K562 (cell line): ENCODE results near the gene VENTX. TPM values are rescaled to one million over a fixed set of nuclear protein-coding genes. Genes with fewer than 3 reads are reported as not detected.

ENCODE experiments used
- CHD1 ChIP-seq: fragments of 200-600 bp; sonication (generic); IDR thresholded peaks from one replicate; pipeline ENCODE4 v1.6.1; 2012; ENCODE audit warnings: mild to moderate bottlenecking, moderate library complexity, low read length, inconsistent platforms
- ETV6 ChIP-seq, 3 experiments: fragments of 150-350 bp in 1 of 3; sonication (generic) in 1 of 3; formaldehyde crosslinking in 1 of 3; IDR thresholded peaks; 2 replicates each; pipeline versions ENCODE4 v1.6.1 to v1.8.0; 2014 to 2022; ENCODE audit warnings: borderline replicate concordance in 2 of 3, low read depth in 2 of 3, antibody characterized with exemption in 1 of 3, low read length in 1 of 3, mild to moderate bottlenecking in 1 of 3, missing genetic modification reagents in 1 of 3
- KAT7 ChIP-seq: sonication (generic); formaldehyde crosslinking; IDR thresholded peaks from 2 replicates; pipeline ENCODE4 v1.8.0; 2022; ENCODE audit warnings: missing genetic modification reagents, mild to moderate bottlenecking, borderline replicate concordance
- RBM39 ChIP-seq: fragments of 200-400 bp; formaldehyde crosslinking; optimal IDR thresholded peaks from 2 replicates; pipeline ENCODE3; 2018; ENCODE audit warnings: low read depth, low read length
- U2AF2 ChIP-seq: fragments of 200-400 bp; formaldehyde crosslinking; optimal IDR thresholded peaks from 2 replicates; pipeline ENCODE3; 2017; ENCODE audit warnings: low read depth, mild to moderate bottlenecking, low read length
- WHSC1 ChIP-seq: IDR thresholded peaks from one replicate; pipeline ENCODE4 v1.6.1; 2012; ENCODE audit warnings: low read length, control low read depth, inconsistent platforms
- ZNF12 ChIP-seq: sonication (generic); formaldehyde crosslinking; IDR thresholded peaks from 2 replicates; pipeline ENCODE4 v1.4.0; 2020; ENCODE audit warnings: mild to moderate bottlenecking, missing genetic modification reagents
- ZNF75A ChIP-seq: fragments of 450-650 bp; formaldehyde crosslinking; IDR thresholded peaks from 2 replicates; pipeline ENCODE4 v1.4.0; 2020; ENCODE audit warnings: mild to moderate bottlenecking
- polyA plus RNA-seq, 8 experiments: library from polyadenylated mRNA; depleted of rRNA in 4 of 8; stranded (reverse) in 5 of 8; unstranded in 3 of 8; fragments of >200 nt; fragmentation: Nextera tagmentation in 2 of 8; fragmentation: Illumina TruSeq in 1 of 8; extraction: Ambion mirVana in 2 of 8; extraction: Trizol in 1 of 8; gene quantifications; 2 replicates each; pipeline versions ENCODE4 v1.2.1 to v1.2.3, GENCODE V29; 2011 to 2014; ENCODE audit warnings: inconsistent platforms in 1 of 8, missing spikeins in 1 of 8
- total RNA-seq, 7 experiments: library from RNA; depleted of rRNA in 6 of 7; stranded (reverse); fragments of >200 nt in 6 of 7; fragmentation: Illumina TruSeq in 2 of 7; extraction: Trizol in 2 of 7; gene quantifications; 2 replicates each; pipeline versions ENCODE4 v1.2.1 to v1.2.3, GENCODE V29; 2011 to 2021; ENCODE audit warnings: low replicate concordance in 1 of 7
- TF ChIP-seq, protein P1 (sequence below): IDR thresholded peaks from 2 replicates; pipeline ENCODE4 v1.6.1; 2011; ENCODE audit not compliant: insufficient read length; ENCODE audit errors: extremely low read depth
- TF ChIP-seq, protein P2 (sequence below): fragments of 450-650 bp; IDR thresholded peaks from 2 replicates; pipeline ENCODE4 v1.6.1; 2018; ENCODE audit warnings: mild to moderate bottlenecking, low read depth; ENCODE audit not compliant: partially characterized antibody
- TF ChIP-seq, protein P3 (sequence below): fragments of 250-450 bp; sonication (Bioruptor Pico); IDR thresholded peaks from 2 replicates; pipeline ENCODE4 v1.8.0; 2021; ENCODE audit warnings: moderate library complexity, mild to moderate bottlenecking, inconsistent platforms

The VENTX gene
- total and polyA plus RNA-seq, 9 of the 15 experiments (the other 6 are each of a cell fraction or from before 2014, with no cell fraction given) = 0.07 to 0.70 (median 0.20) TPM; not detected in 1

DNA sequence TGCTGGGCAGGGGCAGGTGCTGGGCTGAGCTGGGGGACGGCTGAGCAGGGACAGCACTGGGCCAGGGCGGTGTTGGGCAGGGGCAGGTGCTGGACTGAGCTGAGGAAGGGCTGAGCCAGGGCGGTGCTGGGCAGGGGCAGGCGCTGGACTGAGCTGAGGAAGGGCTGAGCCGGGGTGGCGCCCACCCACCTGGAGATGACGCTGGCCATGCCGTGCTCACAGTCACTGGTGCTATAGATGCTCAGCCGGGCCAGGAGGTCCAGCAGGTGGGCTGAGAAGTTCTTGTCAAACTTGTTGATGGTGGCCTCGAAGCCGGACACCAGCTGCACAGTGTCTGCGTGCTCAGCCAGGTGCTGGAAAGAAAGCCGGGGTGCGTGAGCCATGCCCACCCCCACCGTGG lies 43.4 kb downstream of the VENTX start (continued):
- TF ChIP-seq CHD1 = no peak
- TF ChIP-seq WHSC1 = no peak
- TF ChIP-seq, protein P1, sequence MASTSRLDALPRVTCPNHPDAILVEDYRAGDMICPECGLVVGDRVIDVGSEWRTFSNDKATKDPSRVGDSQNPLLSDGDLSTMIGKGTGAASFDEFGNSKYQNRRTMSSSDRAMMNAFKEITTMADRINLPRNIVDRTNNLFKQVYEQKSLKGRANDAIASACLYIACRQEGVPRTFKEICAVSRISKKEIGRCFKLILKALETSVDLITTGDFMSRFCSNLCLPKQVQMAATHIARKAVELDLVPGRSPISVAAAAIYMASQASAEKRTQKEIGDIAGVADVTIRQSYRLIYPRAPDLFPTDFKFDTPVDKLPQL = no peak
- no peak for TF ChIP-seq ZNF12 (CRISPR knock-in tag)
- TF ChIP-seq RBM39 = no peak
- TF ChIP-seq, protein P2, sequence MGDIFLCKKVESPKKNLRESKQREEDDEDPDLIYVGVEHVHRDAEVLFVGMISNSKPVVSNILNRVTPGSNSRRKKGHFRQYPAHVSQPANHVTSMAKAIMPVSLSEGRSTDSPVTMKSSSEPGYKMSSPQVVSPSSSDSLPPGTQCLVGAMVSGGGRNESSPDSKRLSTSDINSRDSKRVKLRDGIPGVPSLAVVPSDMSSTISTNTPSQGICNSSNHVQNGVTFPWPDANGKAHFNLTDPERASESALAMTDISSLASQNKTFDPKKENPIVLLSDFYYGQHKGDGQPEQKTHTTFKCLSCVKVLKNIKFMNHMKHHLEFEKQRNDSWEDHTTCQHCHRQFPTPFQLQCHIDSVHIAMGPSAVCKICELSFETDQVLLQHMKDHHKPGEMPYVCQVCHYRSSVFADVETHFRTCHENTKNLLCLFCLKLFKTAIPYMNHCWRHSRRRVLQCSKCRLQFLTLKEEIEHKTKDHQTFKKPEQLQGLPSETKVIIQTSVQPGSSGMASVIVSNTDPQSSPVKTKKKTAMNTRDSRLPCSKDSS = no peak
- no peak for TF ChIP-seq ETV6 (IDR thresholded peaks at IDR 0.05; ENCODE audit: borderline replicate concordance in 1 of 2, low read depth in 2 of 2, low read length in 1 of 2)
- no peak for TF ChIP-seq ETV6 (CRISPR knock-in tag; IDR thresholded peaks at IDR 0.05; ENCODE audit: borderline replicate concordance)
- no peak for TF ChIP-seq U2AF2
- no peak for TF ChIP-seq ZNF75A (CRISPR knock-in tag)
- TF ChIP-seq, protein P3, sequence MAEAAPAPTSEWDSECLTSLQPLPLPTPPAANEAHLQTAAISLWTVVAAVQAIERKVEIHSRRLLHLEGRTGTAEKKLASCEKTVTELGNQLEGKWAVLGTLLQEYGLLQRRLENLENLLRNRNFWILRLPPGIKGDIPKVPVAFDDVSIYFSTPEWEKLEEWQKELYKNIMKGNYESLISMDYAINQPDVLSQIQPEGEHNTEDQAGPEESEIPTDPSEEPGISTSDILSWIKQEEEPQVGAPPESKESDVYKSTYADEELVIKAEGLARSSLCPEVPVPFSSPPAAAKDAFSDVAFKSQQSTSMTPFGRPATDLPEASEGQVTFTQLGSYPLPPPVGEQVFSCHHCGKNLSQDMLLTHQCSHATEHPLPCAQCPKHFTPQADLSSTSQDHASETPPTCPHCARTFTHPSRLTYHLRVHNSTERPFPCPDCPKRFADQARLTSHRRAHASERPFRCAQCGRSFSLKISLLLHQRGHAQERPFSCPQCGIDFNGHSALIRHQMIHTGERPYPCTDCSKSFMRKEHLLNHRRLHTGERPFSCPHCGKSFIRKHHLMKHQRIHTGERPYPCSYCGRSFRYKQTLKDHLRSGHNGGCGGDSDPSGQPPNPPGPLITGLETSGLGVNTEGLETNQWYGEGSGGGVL (CRISPR knock-in tag) = no peak
- no peak for TF ChIP-seq KAT7 (CRISPR knock-in tag)
